ENCODE data around the gene GLS. TPM values are rescaled to one million over a fixed set of nuclear protein-coding genes. Genes with fewer than 3 reads are reported as not detected.

The GLS gene
- total RNA-seq, 1 donor from 2014 or later, result 88.9 TPM

- DNase-seq (ENCODE audit: extremely low spot score in 2 of 2), result no peak
- H3K27ac ChIP-seq, result no peak overlapping the region
- H3K9me3 ChIP-seq, result no peaks in the 10 kb centered on the region
- peaks cover 0 to 11% of the 10 kb centered on the region in 2 donors for H3K36me3 ChIP-seq
- intact Hi-C loops (cut with DNase I), result no loop called here
- TF ChIP-seq POLR2AphosphoS5 (IDR thresholded peaks at IDR 0.05; ENCODE audit: insufficient read depth in 1 of 2, low read depth in 1 of 2) (no peak), CTCF (IDR thresholded peaks at IDR 0.05) (no peak), POLR2A (IDR thresholded peaks at IDR 0.05) (no peak)
- no peak overlapping the region for H3K4me3 ChIP-seq
- no peaks in the 10 kb centered on the region for H3K27me3 ChIP-seq
- peaks cover 71% of the 10 kb centered on the region for H3K4me1 ChIP-seq
Observed at GRCh38 chr2:190891372-190891771, 10.8 kb downstream of the GLS start.

- intact Hi-C loops (cut with DNase I), result no loop called here
- TF ChIP-seq POLR2A (IDR thresholded peaks at IDR 0.05), result no peak
- TF ChIP-seq CTCF (IDR thresholded peaks at IDR 0.05), result no peak
- TF ChIP-seq POLR2AphosphoS5 (IDR thresholded peaks at IDR 0.05; ENCODE audit: insufficient read depth in 1 of 2, low read depth in 1 of 2), result no peak
- Histone ChIP-seq H3K27me3 (no peaks in the 10 kb centered on the region), H3K36me3 (peaks cover 0 to 16% of the 10 kb centered on the region in 2 donors), H3K4me3 (no peak overlapping the region), H3K27ac (no peak overlapping the region), H3K4me1 (peaks cover 65% of the 10 kb centered on the region), H3K9me3 (no peaks in the 10 kb centered on the region)
- no peak for DNase-seq (ENCODE audit: extremely low spot score in 2 of 2)
Observed at GRCh38 chr2:190891889-190892288, 11.3 kb downstream of the GLS start.

- H3K4me1 ChIP-seq, result peaks cover 54% of the 10 kb centered on the region
- no peak overlapping the region for H3K4me3 ChIP-seq
- H3K27me3 ChIP-seq, result no peaks in the 10 kb centered on the region
- H3K9me3 ChIP-seq, result no peaks in the 10 kb centered on the region
- no peak for DNase-seq (ENCODE audit: extremely low spot score in 2 of 2)
- no peak overlapping the region for H3K27ac ChIP-seq
- TF ChIP-seq POLR2AphosphoS5 (IDR thresholded peaks at IDR 0.05; ENCODE audit: insufficient read depth in 1 of 2, low read depth in 1 of 2) (no peak), CTCF (IDR thresholded peaks at IDR 0.05) (no peak), POLR2A (IDR thresholded peaks at IDR 0.05) (no peak)
- intact Hi-C loops (cut with DNase I), result no loop called here
- peaks cover 0 to 21% of the 10 kb centered on the region in 2 donors for H3K36me3 ChIP-seq
Observed at GRCh38 chr2:190893157-190893556, 12.5 kb downstream of the GLS start.

- TF ChIP-seq CTCF (IDR thresholded peaks at IDR 0.05) (no peak), POLR2A (IDR thresholded peaks at IDR 0.05) (no peak), POLR2AphosphoS5 (IDR thresholded peaks at IDR 0.05; ENCODE audit: insufficient read depth in 1 of 2, low read depth in 1 of 2) (no peak)
- Histone ChIP-seq H3K27me3 (no peaks in the 10 kb centered on the region), H3K4me1 (peaks cover 26% of the 10 kb centered on the region), H3K27ac (no peak overlapping the region), H3K36me3 (peaks cover 0 to 29% of the 10 kb centered on the region in 2 donors), H3K4me3 (no peak overlapping the region), H3K9me3 (no peaks in the 10 kb centered on the region)
- no peak for DNase-seq (ENCODE audit: extremely low spot score in 2 of 2)
- intact Hi-C loops (cut with DNase I), result no loop called here
Observed at GRCh38 chr2:190896477-190896876, 15.9 kb downstream of the GLS start.

- H3K36me3 ChIP-seq, result peaks cover 0 to 17% of the 10 kb centered on the region in 2 donors
- H3K9me3 ChIP-seq, result no peaks in the 10 kb centered on the region
- TF ChIP-seq POLR2AphosphoS5 (IDR thresholded peaks at IDR 0.05; ENCODE audit: insufficient read depth in 1 of 2, low read depth in 1 of 2), result no peak
- no peak for TF ChIP-seq POLR2A (IDR thresholded peaks at IDR 0.05)
- TF ChIP-seq CTCF (IDR thresholded peaks at IDR 0.05), result no peak
- no peaks in the 10 kb centered on the region for H3K4me1 ChIP-seq
- DNase-seq (ENCODE audit: extremely low spot score in 2 of 2), result no peak
- H3K27me3 ChIP-seq, result no peaks in the 10 kb centered on the region
- no peak overlapping the region for H3K27ac ChIP-seq
- H3K4me3 ChIP-seq, result no peak overlapping the region
- intact Hi-C loops (cut with DNase I), result no loop called here
Observed at GRCh38 chr2:190903693-190904450, 23.3 kb downstream of the GLS start.

Data from vagina (tissue), 2 donors.